HTR-8/SVneo (cell line): Measurements from ENCODE around the gene SIGLEC7.
A peak's percentile ranks its signal among the peaks of the same experiment; 100 is the strongest.

ENCODE experiments used
- DNase-seq: peaks from one replicate; pipeline ENCODE4 v3.0.0; 2011; ENCODE audit warnings: low spot score, mixed read lengths; ENCODE audit not compliant: insufficient read length
- FAIRE-seq: peaks from 2 replicates; lab custom pipeline; 2011; peaks lifted over from hg19 to GRCh38; lab: Jason Lieb, UNC

SIGLEC7 gene

GRCh38 chr19:51194527-51195315 lies 52.6 kb downstream of the SIGLEC7 start:
- FAIRE-seq = peak; percentile 69

DNA sequence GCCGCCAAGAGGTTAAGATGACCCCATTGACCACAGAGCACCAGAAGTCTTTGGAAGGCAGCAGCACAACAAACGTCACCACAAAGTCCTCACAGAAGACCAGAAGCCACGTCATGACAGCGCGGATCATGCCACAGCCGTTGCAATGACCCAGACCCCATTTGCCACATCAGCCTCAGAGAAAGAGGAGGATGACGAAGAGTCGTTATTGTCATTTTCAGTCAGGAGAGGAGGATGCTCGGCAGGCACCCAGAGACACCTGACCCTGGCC lies 53.1 kb downstream of the SIGLEC7 start:
- FAIRE-seq (no peak), DNase-seq (no peak)

More at GRCh38 chr19:51194527-51195315, 52.6 kb downstream of the SIGLEC7 start:
- DNase-seq = no peak

GRCh38 chr19:51195616-51196015 lies 53.5 kb downstream of the SIGLEC7 start:
- FAIRE-seq (no peak), DNase-seq (no peak)

DNA sequence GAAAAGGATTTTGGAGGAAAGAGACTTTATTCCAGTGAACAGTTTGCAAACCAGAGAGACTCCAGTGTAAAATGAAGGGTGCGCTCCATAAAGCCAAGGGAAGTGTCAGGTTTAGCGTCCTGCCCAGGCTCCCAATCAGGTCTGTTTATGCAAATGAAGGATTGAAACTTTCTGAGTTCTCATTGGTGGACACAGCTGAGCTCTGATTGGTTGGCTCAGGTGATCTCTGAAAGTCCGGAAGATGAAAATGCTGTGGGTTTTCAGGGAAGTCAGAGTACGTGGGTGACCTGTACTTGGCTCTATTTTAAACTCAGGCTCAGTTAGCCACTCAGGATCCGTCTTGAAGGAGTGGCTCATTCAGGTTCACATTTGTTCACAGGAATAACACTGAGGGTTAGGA lies 54.1 kb downstream of the SIGLEC7 start:
- DNase-seq (no peak), FAIRE-seq (no peak)

DNA sequence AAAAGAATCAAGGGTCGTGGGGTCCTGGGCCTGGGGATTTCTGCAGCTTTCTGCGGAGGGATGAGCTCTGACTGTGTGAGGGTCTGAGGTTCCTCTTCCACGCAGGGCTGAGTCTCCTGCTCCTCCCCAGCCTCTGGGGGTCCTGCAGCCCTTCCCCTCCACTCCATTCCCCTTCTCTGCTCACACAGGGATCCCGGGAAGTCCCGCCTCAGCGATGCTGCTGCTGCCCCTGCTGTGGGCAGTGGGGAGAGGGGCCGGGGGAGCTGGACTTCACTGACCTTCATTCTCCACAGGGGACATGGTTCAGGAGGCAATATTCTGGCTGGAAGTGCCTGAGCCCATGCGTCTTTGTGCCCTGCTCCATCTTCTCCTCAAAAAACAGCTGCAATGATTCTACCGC lies 56.5 kb downstream of the SIGLEC7 start:
- DNase-seq = no peak
- no peak for FAIRE-seq

DNA sequence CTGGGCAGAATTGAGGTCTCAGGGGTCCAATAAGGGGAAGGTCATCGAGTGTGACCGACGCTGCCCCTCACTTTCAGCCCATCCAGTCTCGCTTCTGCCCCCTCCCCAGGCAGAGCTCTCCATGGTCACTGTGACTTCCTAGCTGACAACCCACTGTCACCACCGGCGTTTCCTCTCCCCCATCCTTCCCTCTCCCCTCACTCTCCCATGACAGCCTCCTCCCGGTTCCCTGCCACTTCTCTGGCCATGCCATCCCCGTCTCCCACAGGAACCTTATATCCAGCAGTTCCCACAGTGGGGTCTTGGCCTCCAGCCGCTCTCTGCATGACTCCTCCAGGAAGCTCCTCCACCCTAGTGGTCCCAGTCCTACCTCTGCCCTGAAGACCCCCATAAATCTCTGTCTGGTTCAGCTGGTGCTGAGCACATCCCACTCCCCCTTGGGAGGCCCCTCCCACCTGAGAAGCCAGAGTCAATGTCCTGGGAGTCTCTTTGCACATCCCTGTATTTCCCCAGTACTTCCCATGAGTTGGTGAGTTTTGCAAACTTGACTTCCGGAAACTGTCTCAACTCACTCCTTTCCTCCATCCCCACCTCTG lies 58.1 kb downstream of the SIGLEC7 start:
- no peak for FAIRE-seq

GRCh38 chr19:51201712-51202111 lies 59.6 kb downstream of the SIGLEC7 start:
- no peak for DNase-seq
- FAIRE-seq = no peak

More for the DNA sequence above, 58.1 kb downstream of the SIGLEC7 start:
- DNase-seq = no peak
